DLD1 (cell line): ENCODE results near the gene HELT.
"Not testable (repeated sequence)": the region's sequence is repeated elsewhere in the genome, so short reads cannot be mapped to it uniquely, and the experiment has no call there.

Experiments used
- in situ Hi-C: cut with HindIII; loops from 2 replicates; pipeline ENCODE4 v1.10.0; 2017; ENCODE audit warnings: low sequenced_read_pairs

Gene HELT, protein sequence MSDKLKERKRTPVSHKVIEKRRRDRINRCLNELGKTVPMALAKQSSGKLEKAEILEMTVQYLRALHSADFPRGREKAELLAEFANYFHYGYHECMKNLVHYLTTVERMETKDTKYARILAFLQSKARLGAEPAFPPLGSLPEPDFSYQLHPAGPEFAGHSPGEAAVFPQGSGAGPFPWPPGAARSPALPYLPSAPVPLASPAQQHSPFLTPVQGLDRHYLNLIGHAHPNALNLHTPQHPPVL

GRCh38 chr4:185017964-185018772 is at the start of gene HELT:
TSS of gene HELT (plus strand) at chr4:185018490. CDS start at chr4:185018929, 439 bp downstream.
- in situ Hi-C loops = no loop called here

DNA sequence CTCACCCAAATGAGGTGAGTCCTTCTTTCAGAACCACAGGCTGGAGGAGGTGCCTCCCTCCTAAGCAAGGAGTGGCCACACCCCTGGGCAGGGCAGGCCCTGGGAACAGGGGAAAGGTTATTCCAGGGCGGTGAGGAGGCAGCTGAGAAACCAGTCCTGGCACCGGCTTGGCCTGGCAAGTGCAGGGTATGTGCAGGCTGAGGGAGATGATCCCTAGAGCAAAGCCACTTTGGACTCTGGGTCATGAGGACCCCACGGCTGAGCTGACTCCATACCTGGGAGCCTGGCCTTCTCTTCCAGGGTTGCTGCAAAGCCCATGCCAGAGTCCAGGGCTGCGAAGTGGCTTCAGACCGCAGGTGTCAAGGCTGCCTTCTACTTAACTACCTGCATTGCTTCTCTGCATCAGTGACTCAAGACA is 49.5 kb upstream of the HELT start:
- in situ Hi-C loops = no loop called here

- in situ Hi-C loops = no loop called here
Measured at GRCh38 chr4:184969610-184970009, 48.7 kb upstream of the HELT start.

GRCh38 chr4:184972991-184973390 is 45.3 kb upstream of the HELT start:
- in situ Hi-C loops = no loop called here

DNA sequence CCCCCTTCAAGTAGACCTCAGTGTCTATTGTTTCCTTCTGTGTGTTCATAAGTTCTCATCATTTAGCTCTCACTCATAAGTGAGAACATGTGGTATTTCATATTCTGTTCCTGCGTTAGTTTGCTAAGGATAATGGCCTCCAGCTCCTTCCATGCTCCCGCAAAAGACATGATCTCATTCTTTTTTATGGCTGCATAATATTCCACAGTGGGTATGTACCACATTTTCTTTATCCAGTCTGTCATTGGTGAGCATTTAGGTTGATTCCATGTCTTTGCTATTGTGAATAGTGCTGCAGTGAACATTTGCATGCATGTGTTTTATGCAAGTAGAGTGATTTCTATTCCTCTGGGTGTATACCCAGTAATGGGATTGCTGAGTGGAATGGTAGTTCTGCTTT is 41.9 kb upstream of the HELT start:
- in situ Hi-C loops = not testable (repeated sequence)

- in situ Hi-C loops = no loop called here
Measured at GRCh38 chr4:184977747-184978146, 40.5 kb upstream of the HELT start.

- in situ Hi-C loops = no loop called here
Measured at GRCh38 chr4:184978211-184978610, 40.1 kb upstream of the HELT start.

DNA sequence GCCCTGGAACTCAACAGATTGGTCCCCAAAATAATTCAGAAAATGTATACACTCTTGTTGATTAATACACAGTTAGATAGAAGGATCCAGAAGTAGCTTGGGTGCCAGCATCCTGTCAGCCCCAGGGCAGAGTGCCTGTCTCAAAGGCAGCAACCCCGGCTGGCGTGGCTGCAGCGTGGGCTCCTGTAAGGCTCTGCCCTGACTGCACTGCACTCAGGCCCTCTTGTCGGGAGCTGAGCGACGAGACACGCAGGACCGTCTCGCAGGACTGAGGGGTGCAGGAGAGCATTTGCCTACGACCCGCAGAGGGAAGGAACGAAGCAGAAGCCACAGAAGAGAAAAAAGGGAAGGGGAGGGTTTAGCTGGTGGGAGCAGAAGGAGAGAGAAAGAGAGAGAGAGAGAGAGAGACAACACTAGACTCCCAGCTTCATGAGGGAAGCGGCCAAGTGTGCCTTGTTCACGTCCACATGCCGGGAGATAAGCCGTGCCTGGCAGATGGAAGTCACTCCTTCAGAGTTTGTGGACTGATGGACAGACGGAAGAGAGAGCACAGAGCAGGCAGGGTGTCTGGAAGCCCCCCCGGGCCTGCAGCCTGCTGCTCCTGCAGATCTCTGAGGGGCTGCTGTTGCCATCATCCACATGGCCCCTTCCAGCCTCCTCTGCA is 38.7 kb upstream of the HELT start:
- in situ Hi-C loops = no loop called here

GRCh38 chr4:184980261-184980660 is 38.0 kb upstream of the HELT start:
- in situ Hi-C loops = no loop called here

DNA sequence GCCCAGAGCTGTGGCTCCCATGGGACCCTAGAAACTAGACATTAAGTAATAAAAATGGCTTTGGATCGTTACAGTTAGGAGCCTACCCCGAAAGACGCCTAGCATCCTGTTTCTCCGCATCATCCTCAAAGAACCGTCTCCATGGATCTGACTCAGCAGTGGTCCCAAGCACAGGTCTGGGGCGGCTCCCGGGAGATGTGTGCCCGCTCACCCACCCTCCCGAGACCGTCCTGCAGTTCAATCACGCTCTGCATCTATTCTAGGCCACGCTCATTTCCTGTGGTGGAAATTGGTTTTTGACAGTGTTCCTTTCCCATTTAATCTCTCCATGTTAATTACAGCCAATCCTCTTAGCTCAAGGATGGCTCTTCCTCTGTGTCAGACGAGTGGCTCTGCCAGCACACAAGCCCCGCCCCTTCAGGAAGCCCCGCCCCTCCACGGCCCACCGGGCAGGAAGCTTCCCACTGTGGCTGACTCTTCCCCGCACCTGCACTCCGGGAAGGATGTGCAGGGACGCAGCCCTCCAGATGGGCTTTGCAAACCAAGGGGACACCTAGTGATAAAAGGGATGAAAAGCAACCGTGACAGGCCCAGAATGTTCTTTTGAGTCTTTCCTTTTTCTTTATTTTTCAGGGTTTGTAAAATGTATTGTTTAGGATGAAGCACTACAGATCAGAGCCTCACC is 34.5 kb upstream of the HELT start:
- in situ Hi-C loops = no loop called here

DNA sequence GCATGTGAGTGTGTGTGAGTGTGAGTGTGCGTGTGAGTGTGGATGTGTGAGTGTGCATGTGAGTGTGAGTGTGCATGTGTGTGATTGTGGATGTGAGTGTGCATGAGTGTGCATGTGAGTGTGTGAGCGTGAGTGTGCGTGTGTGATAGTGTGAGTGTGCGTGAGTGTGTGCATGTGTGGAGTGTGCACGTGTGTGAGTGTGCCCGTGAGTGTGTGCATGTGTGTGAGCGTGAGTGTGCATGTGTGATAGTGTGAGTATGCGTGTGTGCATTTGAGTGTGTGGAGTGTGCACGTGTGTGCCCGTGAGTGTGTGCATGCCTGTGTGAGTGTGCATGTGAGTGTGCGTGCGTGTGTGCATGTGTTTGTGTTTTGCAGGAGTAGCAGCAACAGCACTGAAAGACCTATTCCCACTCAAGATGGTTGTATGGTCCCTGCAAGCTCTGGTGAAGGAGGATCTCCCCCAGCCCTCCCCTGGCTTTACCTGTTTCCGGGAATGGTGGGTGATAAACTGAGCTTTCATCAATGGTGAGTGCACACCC is 30.7 kb upstream of the HELT start:
- in situ Hi-C loops = no loop called here

DNA sequence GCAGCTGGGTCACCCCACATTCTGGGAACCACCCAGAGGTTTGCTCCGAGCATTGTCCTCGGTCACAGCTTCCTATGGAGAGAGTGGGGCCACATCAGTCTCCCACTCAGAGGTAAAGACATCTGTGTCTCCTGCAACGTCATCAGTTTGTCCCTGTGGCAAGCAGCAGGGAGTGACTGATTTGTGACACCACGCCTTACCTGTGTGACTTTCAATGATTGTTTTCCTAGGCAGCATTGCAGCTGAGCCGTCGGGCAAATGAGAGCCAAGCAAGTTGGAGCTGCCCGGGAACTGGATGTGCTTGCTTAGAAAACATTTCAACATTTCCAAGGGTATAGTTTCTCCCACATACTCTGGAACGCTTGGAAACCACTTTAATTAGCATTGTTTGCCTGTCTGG is 29.7 kb upstream of the HELT start:
- in situ Hi-C loops = no loop called here

DNA sequence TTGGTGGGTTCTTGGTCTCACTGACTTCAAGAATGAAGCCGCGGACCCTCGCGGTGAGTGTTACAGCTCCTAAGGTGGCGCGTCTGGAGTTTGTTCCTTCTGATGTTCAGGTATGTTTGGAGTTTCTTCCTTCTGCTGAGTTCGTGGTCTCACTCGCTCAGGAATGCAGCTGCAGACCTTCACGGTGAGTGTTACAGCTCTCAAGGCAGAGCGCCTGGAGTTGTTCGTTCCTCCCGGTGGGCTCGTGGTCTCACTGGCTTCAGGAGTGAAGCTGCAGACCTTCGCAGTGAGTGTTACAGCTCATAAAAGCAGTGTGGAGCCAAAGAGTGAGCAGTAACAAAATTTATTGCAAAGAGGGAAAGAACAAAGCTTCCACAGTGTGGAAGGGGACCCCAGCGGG is 29.0 kb upstream of the HELT start:
- in situ Hi-C loops = not testable (repeated sequence)

DNA sequence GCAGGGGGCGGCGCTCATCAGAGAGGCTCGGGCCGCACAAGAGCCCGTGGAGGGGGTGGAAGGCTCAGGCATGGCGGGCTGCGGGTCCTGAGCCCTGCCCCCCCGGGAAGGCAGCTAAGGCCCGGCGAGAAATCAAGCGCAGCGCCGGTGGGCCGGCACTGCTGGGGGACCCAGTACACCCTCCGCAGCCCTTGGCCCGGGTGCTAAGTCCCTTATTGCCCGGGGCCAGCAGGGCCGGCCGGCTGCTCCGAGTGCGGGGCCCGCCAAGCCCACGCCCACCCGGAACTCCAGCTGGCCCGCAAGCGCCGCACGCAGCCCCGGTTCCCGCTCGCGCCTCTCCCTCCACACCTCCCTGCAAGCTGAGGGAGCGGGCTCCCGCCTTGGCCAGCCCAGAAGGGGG is 28.2 kb upstream of the HELT start:
- in situ Hi-C loops = not testable (repeated sequence)

DNA sequence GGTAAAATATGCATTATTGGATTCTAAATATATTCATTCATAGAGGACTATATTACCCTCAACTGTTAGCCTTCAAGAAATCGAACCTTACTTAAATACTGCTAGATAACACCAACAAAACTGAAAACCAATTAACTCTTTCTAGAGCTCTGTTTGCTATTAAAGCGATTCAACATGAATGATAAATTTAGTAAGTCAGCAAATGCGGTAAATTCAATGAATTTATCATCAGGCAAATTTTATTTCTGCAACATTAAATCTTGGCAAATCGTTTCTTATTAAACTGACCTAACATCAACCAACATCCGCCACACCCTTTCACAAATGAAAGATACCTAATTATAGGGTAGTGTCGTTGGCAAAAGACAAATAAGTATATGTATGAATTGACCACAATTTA is 26.4 kb upstream of the HELT start:
- in situ Hi-C loops = no loop called here

DNA sequence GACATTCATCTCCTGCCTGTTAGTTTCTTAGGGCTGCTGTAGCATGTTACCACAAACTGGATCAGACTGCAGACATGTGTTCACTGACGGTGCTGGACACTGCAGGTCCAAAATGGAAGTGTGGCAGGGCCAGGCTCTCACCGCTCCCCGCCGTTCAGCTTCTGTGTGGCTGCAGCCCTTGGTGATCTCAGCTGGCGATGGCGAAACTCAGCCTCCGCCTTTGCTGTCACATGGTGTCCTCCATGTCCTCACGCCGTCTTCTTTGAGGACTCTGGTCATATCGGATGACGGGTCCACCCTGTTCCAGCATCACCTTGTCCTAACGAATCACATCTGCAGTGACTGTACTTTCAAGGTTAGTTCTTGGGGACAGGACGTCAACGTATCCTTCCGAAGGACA is 25.9 kb upstream of the HELT start:
- in situ Hi-C loops = no loop called here

- in situ Hi-C loops = no loop called here
Measured at GRCh38 chr4:184993247-184993646, 25.0 kb upstream of the HELT start.

DNA sequence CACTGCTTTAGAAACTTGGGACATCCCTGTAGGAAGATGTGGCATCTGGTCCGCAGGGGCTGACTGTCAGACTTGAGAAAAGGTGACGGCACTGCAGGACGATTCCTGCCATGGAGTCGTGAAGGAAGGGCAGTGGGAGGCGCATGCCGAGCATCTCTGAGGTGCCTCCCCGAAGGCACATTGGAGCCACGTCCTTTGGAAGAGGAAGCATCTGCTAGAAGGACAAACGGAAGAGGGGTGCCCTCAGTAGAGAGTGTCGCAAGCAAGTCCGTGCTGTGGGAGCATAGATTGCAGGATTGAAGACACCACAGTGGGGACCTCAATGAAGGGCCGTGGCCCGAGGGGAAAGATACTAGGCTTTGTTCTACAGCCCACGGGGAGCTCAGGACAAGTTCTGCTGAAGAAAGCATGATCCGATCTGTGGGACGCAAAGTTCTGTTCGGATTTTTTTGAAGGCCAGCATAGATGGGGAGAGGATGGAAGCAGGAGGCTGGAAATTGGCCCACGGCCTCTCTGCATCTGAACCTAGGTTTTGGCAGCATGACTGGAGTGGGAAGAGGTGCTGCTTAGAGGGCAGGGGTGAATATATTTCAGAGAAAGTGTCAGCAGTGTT is 24.2 kb upstream of the HELT start:
- in situ Hi-C loops = no loop called here

GRCh38 chr4:184994623-184995010 is 23.7 kb upstream of the HELT start:
- in situ Hi-C loops = no loop called here

DNA sequence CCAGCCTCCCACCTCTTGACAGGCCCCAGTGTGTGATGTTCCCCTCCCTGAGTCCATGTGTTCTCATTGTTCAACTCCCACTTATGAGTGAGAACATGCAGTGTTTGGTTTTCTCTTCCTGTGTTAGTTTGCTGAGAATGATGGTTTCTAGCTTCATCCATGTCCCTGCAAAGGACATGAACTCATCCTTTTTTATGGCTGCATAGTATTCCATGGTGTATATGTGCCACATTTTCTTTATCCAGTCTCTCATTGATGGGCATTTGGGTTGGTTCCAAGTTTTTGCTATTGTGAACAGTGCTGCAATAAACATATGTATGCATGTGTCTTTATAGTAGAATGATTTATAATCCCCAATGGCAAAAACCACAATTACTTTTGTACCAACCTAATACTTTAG is 20.6 kb upstream of the HELT start:
- in situ Hi-C loops = not testable (repeated sequence)

DNA sequence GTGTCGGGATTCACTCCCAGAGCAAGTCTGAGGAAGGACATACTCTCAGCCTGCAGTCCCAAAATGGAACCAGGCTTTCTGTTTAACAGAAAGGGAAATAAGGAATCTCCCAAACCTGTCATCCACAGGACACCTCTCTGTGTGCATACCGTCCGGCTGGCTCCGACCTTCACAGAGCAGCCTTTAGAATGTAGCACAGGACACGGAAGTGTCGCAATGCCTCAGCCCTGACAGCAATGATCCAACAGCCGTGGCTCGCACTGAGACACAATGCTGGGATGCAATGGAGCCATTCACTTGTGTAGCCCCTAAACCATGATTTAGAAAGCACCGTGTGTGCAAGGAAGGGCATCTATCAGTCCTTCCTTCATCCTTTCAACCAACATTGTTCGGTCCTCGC is 15.5 kb upstream of the HELT start:
- in situ Hi-C loops = no loop called here
